Brain microvascular endothelial cell (primary cell): ENCODE measurements around the gene GRID1.

ENCODE experiments used
- DNase-seq: peaks from one replicate; pipeline ENCODE4 v3.0.0-alpha.2; 2020
- H3K27ac ChIP-seq: fragments of 250-450 bp; sonication (Bioruptor Pico); 2 replicates; pipeline ENCODE4 v1.5.1; 2020; ENCODE audit warnings: mild to moderate bottlenecking, moderate library complexity
- H3K27me3 ChIP-seq: fragments of 250-450 bp; sonication (Bioruptor Pico); replicated peaks from 2 replicates; pipeline ENCODE4 v1.5.1; 2020; ENCODE audit warnings: mild to moderate bottlenecking
- H3K36me3 ChIP-seq: fragments of 250-450 bp; sonication (Bioruptor Pico); replicated peaks from 2 replicates; pipeline ENCODE4 v1.5.1; 2020; ENCODE audit warnings: mild to moderate bottlenecking
- H3K4me3 ChIP-seq: 2 replicates; pipeline ENCODE4 v1.5.1; 2011; ENCODE audit warnings: low read depth, mild to moderate bottlenecking, control low read depth, low read length, moderate library complexity
- CTCF ChIP-seq: IDR thresholded peaks from 2 replicates; pipeline ENCODE4 v1.5.1; 2011; ENCODE audit warnings: low read depth, mild to moderate bottlenecking, moderate library complexity, low read length, control low read depth, inconsistent platforms; ENCODE audit errors: missing control alignments
- in situ Hi-C: cut with HindIII; loops from 2 replicates; pipeline ENCODE4 v1.10.0; 2017; ENCODE audit warnings: low sequenced_read_pairs, low pct_ligation_motif_present

GRID1 gene

GRCh38 chr10:86169506-86170254 lies 196.9 kb downstream of the GRID1 start:
- Histone ChIP-seq H3K27ac (no peak overlapping the region), H3K36me3 (no peaks in the 10 kb centered on the region), H3K27me3 (no peaks in the 10 kb centered on the region), H3K4me3 (no peak overlapping the region)
- DNase-seq: no peak
- in situ Hi-C loops: no loop called here
- TF ChIP-seq CTCF: no peak

GRCh38 chr10:86169066-86169465 lies 197.5 kb downstream of the GRID1 start:
- in situ Hi-C loops: no loop called here
- no peak overlapping the region for H3K4me3 ChIP-seq
- no peaks in the 10 kb centered on the region for H3K36me3 ChIP-seq
- TF ChIP-seq CTCF: no peak
- H3K27ac ChIP-seq: no peak overlapping the region
- DNase-seq: no peak
- H3K27me3 ChIP-seq: no peaks in the 10 kb centered on the region

- in situ Hi-C loops: no loop called here
- DNase-seq: no peak
- Histone ChIP-seq H3K27me3 (no peaks in the 10 kb centered on the region), H3K27ac (no peak overlapping the region), H3K4me3 (no peak overlapping the region), H3K36me3 (no peaks in the 10 kb centered on the region)
- no peak for TF ChIP-seq CTCF
These were observed 198.3 kb downstream of the GRID1 start for GRCh38 chr10:86168256-86168655.

GRCh38 chr10:86167762-86168128 lies 198.8 kb downstream of the GRID1 start:
- in situ Hi-C loops: no loop called here
- Histone ChIP-seq H3K27me3 (no peaks in the 10 kb centered on the region), H3K36me3 (no peaks in the 10 kb centered on the region), H3K27ac (no peak overlapping the region), H3K4me3 (no peak overlapping the region)
- TF ChIP-seq CTCF: no peak
- no peak for DNase-seq

- Histone ChIP-seq H3K36me3 (no peaks in the 10 kb centered on the region), H3K4me3 (no peak overlapping the region), H3K27me3 (no peaks in the 10 kb centered on the region), H3K27ac (no peak overlapping the region)
- TF ChIP-seq CTCF: no peak
- in situ Hi-C loops: no loop called here
- no peak for DNase-seq
These were observed 199.4 kb downstream of the GRID1 start for GRCh38 chr10:86167121-86167761.
